ENCODE results near the gene RPL27A.

GRCh38 chr11:8719211-8719649 lies 36.6 kb downstream of the RPL27A start:
- TF ChIP-seq RORB (CRISPR knock-in tag; IDR thresholded peaks at IDR 0.05) (no peak), CTCF (IDR thresholded peaks at IDR 0.05) (no peak)
